Kidney (tissue), 14 donors: ENCODE data around the gene TTLL11. TPM values are rescaled to one million over a fixed set of nuclear protein-coding genes. Genes with fewer than 3 reads are reported as not detected.

Source experiments
- DNase-seq, 5 donors: peaks; one replicate each; pipeline ENCODE4 v3.0.0-alpha.2; 2013 to 2020
- FAIRE-seq: peaks from 2 replicates; lab custom pipeline; 2012; peaks lifted over from hg19 to GRCh38; lab: Jason Lieb, UNC
- H3K27ac ChIP-seq, 2 donors: one replicate each; pipeline ENCODE4 v1.7.0; 2013; ENCODE audit warnings: low read depth in 2 of 2, low read length in 2 of 2, inconsistent platforms in 1 of 2
- H3K27me3 ChIP-seq: one replicate; pipeline ENCODE4 v1.7.1; 2013; ENCODE audit warnings: low read length, inconsistent platforms; ENCODE audit not compliant: control insufficient read depth, insufficient read depth
- H3K36me3 ChIP-seq, 3 donors: one replicate each; pipeline versions ENCODE4 v1.7.0 to v1.7.1; 2013; ENCODE audit warnings: low read length in 3 of 3, control low read depth in 1 of 3, inconsistent platforms in 1 of 3; ENCODE audit not compliant: insufficient read depth in 3 of 3, control insufficient read depth in 2 of 3
- H3K4me1 ChIP-seq, 3 donors: one replicate each; pipeline versions ENCODE4 v1.7.0 to v1.7.1; 2013; ENCODE audit warnings: low read length in 3 of 3, inconsistent platforms in 1 of 3, low read depth in 1 of 3; ENCODE audit not compliant: control insufficient read depth in 2 of 3, insufficient read depth in 2 of 3
- H3K4me3 ChIP-seq, 3 donors: one replicate each; pipeline versions ENCODE4 v1.7.0 to v1.8.1; 2013; ENCODE audit warnings: low read length in 3 of 3, control low read depth in 1 of 3, inconsistent platforms in 1 of 3
- H3K9ac ChIP-seq, 3 donors: one replicate each; pipeline versions ENCODE4 v1.7.0 to v1.7.1; 2013; ENCODE audit warnings: low read length in 3 of 3, control low read depth in 1 of 3, inconsistent platforms in 1 of 3
- H3K9me3 ChIP-seq, 3 donors: one replicate each; pipeline versions ENCODE4 v1.7.0 to v1.7.1; 2013; ENCODE audit warnings: low read length in 3 of 3, control low read depth in 1 of 3, inconsistent platforms in 1 of 3; ENCODE audit not compliant: control insufficient read depth in 2 of 3, insufficient read depth in 1 of 3
- CTCF ChIP-seq: IDR thresholded peaks from 3 replicates; pipeline ENCODE4 v1.5.1; 2012; ENCODE audit warnings: mild to moderate bottlenecking, moderate library complexity, borderline replicate concordance; ENCODE audit not compliant: insufficient read depth; ENCODE audit errors: extremely low read depth
- intact Hi-C: fragments of 100-400 bp; cut with DNase I; formaldehyde crosslinking; loops from one replicate; pipeline ENCODE4 v1.11.1; 2022
- polyA plus RNA-seq: library from polyadenylated mRNA; stranded (reverse); fragments of 350-450 nt; fragmentation: Illumina TruSeq; extraction: RNeasy Lipid Tissue Mini Kit (QIAGEN cat#74804); gene quantifications from one replicate; pipeline ENCODE4 v1.2.3, GENCODE V29; 2014; ENCODE audit warnings: low read depth, low replicate concordance; ENCODE audit not compliant: insufficient read depth
- total RNA-seq: library from RNA; stranded (reverse); fragmentation: NEBNext Ultra II Directional; extraction: Animal tissue kit (Norgen Biotek cat#: 25700); gene quantifications from one replicate; pipeline ENCODE4 v1.2.1, GENCODE V29; 2021
- donor health status: control.
- donor health status: control.
- donor health status: control.
- donor health status: control.
- donor health status: control.
- donor health status: DM: yes; HTN: yes; CAD: no.
- donor health status: Normal renal cell carcinoma (clear cell type).

Gene TTLL11
- total and polyA plus RNA-seq, 2 donors from 2014 or later, result 2.3 to 10.0 TPM

- FAIRE-seq, result no peak
- H3K9ac ChIP-seq, result no peak overlapping the region
- DNase-seq, result no peak
- no peaks in the 10 kb centered on the region for H3K9me3 ChIP-seq
- intact Hi-C loops, result no loop called here
- H3K4me3 ChIP-seq, result no peak overlapping the region
- no peak for TF ChIP-seq CTCF
- no peaks in the 10 kb centered on the region for H3K36me3 ChIP-seq
- no peaks in the 10 kb centered on the region for H3K4me1 ChIP-seq
- H3K27ac ChIP-seq, result no peak overlapping the region
- no peaks in the 10 kb centered on the region for H3K27me3 ChIP-seq
These were observed 84.5 kb downstream of the TTLL11 start for GRCh38 chr9:122008559-122008958.

GRCh38 chr9:122007837-122008236 lies 85.3 kb downstream of the TTLL11 start:
- Histone ChIP-seq H3K27ac (no peak overlapping the region), H3K27me3 (no peaks in the 10 kb centered on the region), H3K4me3 (no peak overlapping the region), H3K36me3 (no peaks in the 10 kb centered on the region), H3K9me3 (no peaks in the 10 kb centered on the region), H3K9ac (no peak overlapping the region), H3K4me1 (no peaks in the 10 kb centered on the region)
- DNase-seq (no peak), FAIRE-seq (no peak)
- no peak for TF ChIP-seq CTCF
- intact Hi-C loops, result no loop called here

GRCh38 chr9:122005597-122005996 lies 87.5 kb downstream of the TTLL11 start:
- intact Hi-C loops, result no loop called here
- Histone ChIP-seq H3K36me3 (no peaks in the 10 kb centered on the region), H3K9ac (no peak overlapping the region), H3K27ac (no peak overlapping the region), H3K4me1 (no peaks in the 10 kb centered on the region), H3K27me3 (no peaks in the 10 kb centered on the region), H3K4me3 (no peak overlapping the region), H3K9me3 (no peaks in the 10 kb centered on the region)
- no peak for FAIRE-seq
- TF ChIP-seq CTCF, result no peak
- peak in 1 of 5 donors; percentile 46 for DNase-seq

- H3K27ac ChIP-seq, result no peak overlapping the region
- no peaks in the 10 kb centered on the region for H3K36me3 ChIP-seq
- intact Hi-C loops, result no loop called here
- FAIRE-seq, result no peak
- no peaks in the 10 kb centered on the region for H3K9me3 ChIP-seq
- DNase-seq, result no peak
- H3K9ac ChIP-seq, result no peak overlapping the region
- TF ChIP-seq CTCF, result no peak
- H3K4me1 ChIP-seq, result no peaks in the 10 kb centered on the region
- H3K27me3 ChIP-seq, result no peaks in the 10 kb centered on the region
- H3K4me3 ChIP-seq, result no peak overlapping the region
These were observed 88.5 kb downstream of the TTLL11 start for GRCh38 chr9:122004589-122004988.
